GM12878 (cell line): ENCODE results near the gene DAD1.

ENCODE experiments used
- BACH1 ChIP-seq: fragments of 450-650 bp; IDR thresholded peaks from 2 replicates; pipeline ENCODE4 v1.6.1; 2017; ENCODE audit warnings: mild to moderate bottlenecking, borderline replicate concordance
- KLF5 ChIP-seq: fragments of 450-650 bp; IDR thresholded peaks from 2 replicates; pipeline ENCODE4 v1.6.1; 2014; ENCODE audit warnings: mild to moderate bottlenecking; ENCODE audit not compliant: partially characterized antibody
- MAX ChIP-seq: IDR thresholded peaks from 2 replicates; pipeline ENCODE4 v1.6.1; 2012; ENCODE audit warnings: low read depth, low read length, improper control_type of control experiment
- NFYB ChIP-seq: IDR thresholded peaks from 2 replicates; pipeline ENCODE4 v1.6.1; 2011; ENCODE audit warnings: low read depth, mild to moderate bottlenecking, low read length, improper control_type of control experiment, moderate library complexity; ENCODE audit not compliant: insufficient read depth
- POLR2A ChIP-seq: IDR thresholded peaks from 2 replicates; pipeline ENCODE4 v1.6.1; 2011; ENCODE audit warnings: low read depth, mild to moderate bottlenecking, low read length
- RFX5 ChIP-seq: IDR thresholded peaks from 2 replicates; pipeline ENCODE4 v1.6.1; 2011; ENCODE audit warnings: low read depth, low read length, improper control_type of control experiment
- TBL1XR1 ChIP-seq: IDR thresholded peaks from 2 replicates; pipeline ENCODE4 v1.6.1; 2012; ENCODE audit warnings: low read depth, low read length, improper control_type of control experiment
- YBX1 ChIP-seq: fragments of 450-650 bp; IDR thresholded peaks from 2 replicates; pipeline ENCODE4 v1.6.1; 2016; ENCODE audit warnings: antibody characterized with exemption
- TF ChIP-seq, protein P1 (sequence below), 3 experiments: IDR thresholded peaks in 2 of 3; conservative IDR thresholded peaks in 1 of 3; 2 replicates each; pipeline ENCODE4 v1.5.1; 2011; ENCODE audit warnings: low read depth in 3 of 3, low read length in 3 of 3, mild to moderate bottlenecking in 3 of 3, control low read depth in 2 of 3, moderate library complexity in 2 of 3, inconsistent platforms in 1 of 3, mixed read lengths in 1 of 3; ENCODE audit not compliant: control insufficient read depth in 2 of 3, insufficient read depth in 1 of 3; ENCODE audit errors: extremely low read depth in 1 of 3
- TF ChIP-seq, protein P2 (sequence below): IDR thresholded peaks from 2 replicates; pipeline ENCODE4 v1.6.1; 2012; ENCODE audit warnings: mild to moderate bottlenecking, low read depth, low read length

DNA sequence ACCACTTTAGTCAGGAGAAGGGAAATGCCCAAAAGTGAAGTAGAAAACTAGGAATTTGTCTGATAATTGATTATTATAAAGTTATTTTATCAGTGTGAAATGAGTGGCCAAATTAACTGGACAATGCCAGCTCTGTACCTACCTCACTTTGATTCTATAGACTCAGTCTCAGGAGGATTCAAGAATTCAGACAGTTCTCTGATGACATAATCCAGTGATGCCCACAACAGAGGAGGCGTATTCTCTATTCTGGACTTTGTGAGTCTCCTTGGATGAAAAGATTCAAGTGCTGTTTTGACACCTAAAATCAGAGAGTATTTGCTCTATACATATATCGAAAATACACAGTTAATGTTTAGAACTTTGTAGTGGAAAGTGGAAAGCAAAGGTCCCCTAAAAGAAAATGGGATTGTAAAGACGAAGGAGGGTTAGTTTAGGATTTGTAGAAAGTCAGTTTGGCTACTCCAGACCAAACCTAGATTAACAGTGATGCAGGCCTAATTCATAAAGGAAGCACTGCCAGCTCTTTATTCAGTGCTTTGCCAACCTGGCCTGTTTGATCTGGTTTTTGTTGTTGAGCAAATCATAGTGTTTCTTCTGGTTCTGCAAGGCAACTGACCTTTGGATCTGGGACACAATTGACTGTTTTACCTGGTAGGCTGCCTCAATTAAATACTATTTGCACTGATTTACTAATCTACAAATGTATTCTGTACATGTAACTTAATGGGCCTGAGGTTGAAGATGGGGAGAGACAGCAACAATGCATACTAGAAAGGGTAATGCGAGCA, 67.4 kb downstream of the DAD1 start:
- TF ChIP-seq, protein P1, sequence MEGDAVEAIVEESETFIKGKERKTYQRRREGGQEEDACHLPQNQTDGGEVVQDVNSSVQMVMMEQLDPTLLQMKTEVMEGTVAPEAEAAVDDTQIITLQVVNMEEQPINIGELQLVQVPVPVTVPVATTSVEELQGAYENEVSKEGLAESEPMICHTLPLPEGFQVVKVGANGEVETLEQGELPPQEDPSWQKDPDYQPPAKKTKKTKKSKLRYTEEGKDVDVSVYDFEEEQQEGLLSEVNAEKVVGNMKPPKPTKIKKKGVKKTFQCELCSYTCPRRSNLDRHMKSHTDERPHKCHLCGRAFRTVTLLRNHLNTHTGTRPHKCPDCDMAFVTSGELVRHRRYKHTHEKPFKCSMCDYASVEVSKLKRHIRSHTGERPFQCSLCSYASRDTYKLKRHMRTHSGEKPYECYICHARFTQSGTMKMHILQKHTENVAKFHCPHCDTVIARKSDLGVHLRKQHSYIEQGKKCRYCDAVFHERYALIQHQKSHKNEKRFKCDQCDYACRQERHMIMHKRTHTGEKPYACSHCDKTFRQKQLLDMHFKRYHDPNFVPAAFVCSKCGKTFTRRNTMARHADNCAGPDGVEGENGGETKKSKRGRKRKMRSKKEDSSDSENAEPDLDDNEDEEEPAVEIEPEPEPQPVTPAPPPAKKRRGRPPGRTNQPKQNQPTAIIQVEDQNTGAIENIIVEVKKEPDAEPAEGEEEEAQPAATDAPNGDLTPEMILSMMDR (IDR thresholded peaks at IDR 0.05 in 2 of 3, conservative IDR thresholded peaks at IDR 0.05 in 1 of 3; ENCODE audit: control insufficient read depth in 2 of 3, extremely low read depth in 1 of 3, insufficient read depth in 1 of 3, low read depth in 3 of 3, low read length in 3 of 3), result no peak
- TF ChIP-seq KLF5 (no peak), POLR2A (no peak), RFX5 (no peak), YBX1 (no peak), BACH1 (no peak), NFYB (no peak), TBL1XR1 (no peak), MAX (no peak)
- TF ChIP-seq, protein P2, sequence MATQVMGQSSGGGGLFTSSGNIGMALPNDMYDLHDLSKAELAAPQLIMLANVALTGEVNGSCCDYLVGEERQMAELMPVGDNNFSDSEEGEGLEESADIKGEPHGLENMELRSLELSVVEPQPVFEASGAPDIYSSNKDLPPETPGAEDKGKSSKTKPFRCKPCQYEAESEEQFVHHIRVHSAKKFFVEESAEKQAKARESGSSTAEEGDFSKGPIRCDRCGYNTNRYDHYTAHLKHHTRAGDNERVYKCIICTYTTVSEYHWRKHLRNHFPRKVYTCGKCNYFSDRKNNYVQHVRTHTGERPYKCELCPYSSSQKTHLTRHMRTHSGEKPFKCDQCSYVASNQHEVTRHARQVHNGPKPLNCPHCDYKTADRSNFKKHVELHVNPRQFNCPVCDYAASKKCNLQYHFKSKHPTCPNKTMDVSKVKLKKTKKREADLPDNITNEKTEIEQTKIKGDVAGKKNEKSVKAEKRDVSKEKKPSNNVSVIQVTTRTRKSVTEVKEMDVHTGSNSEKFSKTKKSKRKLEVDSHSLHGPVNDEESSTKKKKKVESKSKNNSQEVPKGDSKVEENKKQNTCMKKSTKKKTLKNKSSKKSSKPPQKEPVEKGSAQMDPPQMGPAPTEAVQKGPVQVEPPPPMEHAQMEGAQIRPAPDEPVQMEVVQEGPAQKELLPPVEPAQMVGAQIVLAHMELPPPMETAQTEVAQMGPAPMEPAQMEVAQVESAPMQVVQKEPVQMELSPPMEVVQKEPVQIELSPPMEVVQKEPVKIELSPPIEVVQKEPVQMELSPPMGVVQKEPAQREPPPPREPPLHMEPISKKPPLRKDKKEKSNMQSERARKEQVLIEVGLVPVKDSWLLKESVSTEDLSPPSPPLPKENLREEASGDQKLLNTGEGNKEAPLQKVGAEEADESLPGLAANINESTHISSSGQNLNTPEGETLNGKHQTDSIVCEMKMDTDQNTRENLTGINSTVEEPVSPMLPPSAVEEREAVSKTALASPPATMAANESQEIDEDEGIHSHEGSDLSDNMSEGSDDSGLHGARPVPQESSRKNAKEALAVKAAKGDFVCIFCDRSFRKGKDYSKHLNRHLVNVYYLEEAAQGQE, result no peak
